ENCODE results near the gene ZNF766.

ZNF766 gene

DNA sequence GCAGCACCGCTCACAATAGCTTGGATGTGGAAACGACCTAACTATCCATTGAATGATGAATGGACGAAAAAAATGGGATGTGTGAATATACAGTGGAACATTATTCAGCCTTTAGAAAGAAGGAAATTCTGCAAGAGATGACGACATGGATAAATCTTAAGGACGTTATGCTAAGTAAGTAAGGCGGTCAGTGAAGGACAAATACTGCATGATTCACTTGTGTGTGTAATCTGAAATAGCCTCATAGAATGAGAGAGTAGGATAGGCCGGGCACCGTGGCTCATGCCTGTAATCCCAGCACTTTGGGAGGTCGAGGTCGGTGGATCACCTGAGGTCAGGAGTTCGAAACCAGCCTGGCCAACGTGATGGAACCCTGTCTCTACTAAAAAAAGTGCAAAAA, 25.4 kb upstream of the ZNF766 start:
- TF ChIP-seq EGR1 (IDR thresholded peaks at IDR 0.05): no peak
- no peak for TF ChIP-seq EP300 (IDR thresholded peaks at IDR 0.05; ENCODE audit: borderline replicate concordance)
- no peak for TF ChIP-seq TAF1 (IDR thresholded peaks at IDR 0.05; ENCODE audit: low read depth)
- TF ChIP-seq, protein P1, sequence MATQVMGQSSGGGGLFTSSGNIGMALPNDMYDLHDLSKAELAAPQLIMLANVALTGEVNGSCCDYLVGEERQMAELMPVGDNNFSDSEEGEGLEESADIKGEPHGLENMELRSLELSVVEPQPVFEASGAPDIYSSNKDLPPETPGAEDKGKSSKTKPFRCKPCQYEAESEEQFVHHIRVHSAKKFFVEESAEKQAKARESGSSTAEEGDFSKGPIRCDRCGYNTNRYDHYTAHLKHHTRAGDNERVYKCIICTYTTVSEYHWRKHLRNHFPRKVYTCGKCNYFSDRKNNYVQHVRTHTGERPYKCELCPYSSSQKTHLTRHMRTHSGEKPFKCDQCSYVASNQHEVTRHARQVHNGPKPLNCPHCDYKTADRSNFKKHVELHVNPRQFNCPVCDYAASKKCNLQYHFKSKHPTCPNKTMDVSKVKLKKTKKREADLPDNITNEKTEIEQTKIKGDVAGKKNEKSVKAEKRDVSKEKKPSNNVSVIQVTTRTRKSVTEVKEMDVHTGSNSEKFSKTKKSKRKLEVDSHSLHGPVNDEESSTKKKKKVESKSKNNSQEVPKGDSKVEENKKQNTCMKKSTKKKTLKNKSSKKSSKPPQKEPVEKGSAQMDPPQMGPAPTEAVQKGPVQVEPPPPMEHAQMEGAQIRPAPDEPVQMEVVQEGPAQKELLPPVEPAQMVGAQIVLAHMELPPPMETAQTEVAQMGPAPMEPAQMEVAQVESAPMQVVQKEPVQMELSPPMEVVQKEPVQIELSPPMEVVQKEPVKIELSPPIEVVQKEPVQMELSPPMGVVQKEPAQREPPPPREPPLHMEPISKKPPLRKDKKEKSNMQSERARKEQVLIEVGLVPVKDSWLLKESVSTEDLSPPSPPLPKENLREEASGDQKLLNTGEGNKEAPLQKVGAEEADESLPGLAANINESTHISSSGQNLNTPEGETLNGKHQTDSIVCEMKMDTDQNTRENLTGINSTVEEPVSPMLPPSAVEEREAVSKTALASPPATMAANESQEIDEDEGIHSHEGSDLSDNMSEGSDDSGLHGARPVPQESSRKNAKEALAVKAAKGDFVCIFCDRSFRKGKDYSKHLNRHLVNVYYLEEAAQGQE (IDR thresholded peaks at IDR 0.05; ENCODE audit: low read depth): no peak

DNA sequence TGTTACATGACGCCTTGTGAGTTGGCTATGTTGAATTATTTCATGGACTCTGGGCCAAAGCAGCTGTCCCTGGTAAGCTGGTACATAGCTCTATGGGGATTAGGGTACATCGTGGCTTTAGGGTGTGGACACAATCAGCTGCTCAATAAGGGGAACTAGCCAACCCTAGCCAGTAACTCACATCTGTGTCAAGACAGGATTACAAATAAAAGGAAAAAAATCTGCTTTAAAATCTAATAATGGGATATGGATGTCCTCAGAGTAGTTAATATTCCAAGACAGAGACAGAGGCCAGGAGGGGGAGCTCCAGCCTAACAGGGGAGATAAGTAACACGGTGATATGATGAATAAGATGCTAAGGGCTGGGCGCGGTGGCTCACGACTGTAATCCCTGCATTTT, 21.1 kb upstream of the ZNF766 start:
- no peak for TF ChIP-seq FOXM1 (IDR thresholded peaks at IDR 0.05; ENCODE audit: borderline replicate concordance, low read depth)
- TF ChIP-seq, protein P1 (IDR thresholded peaks at IDR 0.05; ENCODE audit: low read depth): no peak
- peak; percentile 67 for TF ChIP-seq RAD21 (IDR thresholded peaks at IDR 0.05; ENCODE audit: low read depth)
- TF ChIP-seq CEBPB (IDR thresholded peaks at IDR 0.05): no peak

DNA sequence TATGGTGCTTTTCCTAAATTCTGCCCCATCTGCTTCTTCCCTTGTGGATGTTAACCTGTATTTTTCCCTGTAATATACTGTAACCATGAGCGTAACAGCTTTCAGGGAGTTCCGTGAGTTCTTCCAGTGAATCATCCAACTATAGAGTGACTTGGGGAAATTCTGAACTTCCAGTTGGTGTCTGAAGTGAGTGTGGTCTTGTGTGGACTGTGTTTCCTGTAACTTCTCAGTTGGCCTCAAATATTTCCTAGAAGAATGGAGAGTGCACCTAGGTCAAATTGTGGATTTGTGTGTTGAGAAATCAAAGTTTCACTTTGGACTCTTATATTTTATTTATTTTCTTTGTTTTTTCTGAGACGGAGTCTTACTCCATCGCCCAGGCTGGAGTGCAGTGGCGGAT, 11.0 kb upstream of the ZNF766 start:
- TF ChIP-seq ZBTB7A (IDR thresholded peaks at IDR 0.05; ENCODE audit: low read depth) (no peak), NFIC (IDR thresholded peaks at IDR 0.05) (no peak), TAF1 (IDR thresholded peaks at IDR 0.05; ENCODE audit: low read depth) (no peak), YY1 (IDR thresholded peaks at IDR 0.05; ENCODE audit: low read depth) (no peak), TCF12 (IDR thresholded peaks at IDR 0.05; ENCODE audit: low read depth) (no peak), EP300 (IDR thresholded peaks at IDR 0.05; ENCODE audit: borderline replicate concordance) (no peak), TEAD4 (IDR thresholded peaks at IDR 0.05) (no peak), CREB1 (IDR thresholded peaks at IDR 0.05; ENCODE audit: low read depth) (no peak), EGR1 (IDR thresholded peaks at IDR 0.05) (no peak), FOXM1 (IDR thresholded peaks at IDR 0.05; ENCODE audit: borderline replicate concordance, low read depth) (no peak), CEBPB (IDR thresholded peaks at IDR 0.05) (no peak), RAD21 (IDR thresholded peaks at IDR 0.05; ENCODE audit: low read depth) (no peak)
- TF ChIP-seq, protein P2, sequence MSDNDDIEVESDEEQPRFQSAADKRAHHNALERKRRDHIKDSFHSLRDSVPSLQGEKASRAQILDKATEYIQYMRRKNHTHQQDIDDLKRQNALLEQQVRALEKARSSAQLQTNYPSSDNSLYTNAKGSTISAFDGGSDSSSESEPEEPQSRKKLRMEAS (IDR thresholded peaks at IDR 0.05): no peak
- TF ChIP-seq, protein P1 (IDR thresholded peaks at IDR 0.05; ENCODE audit: low read depth): no peak
- TF ChIP-seq, protein P3, sequence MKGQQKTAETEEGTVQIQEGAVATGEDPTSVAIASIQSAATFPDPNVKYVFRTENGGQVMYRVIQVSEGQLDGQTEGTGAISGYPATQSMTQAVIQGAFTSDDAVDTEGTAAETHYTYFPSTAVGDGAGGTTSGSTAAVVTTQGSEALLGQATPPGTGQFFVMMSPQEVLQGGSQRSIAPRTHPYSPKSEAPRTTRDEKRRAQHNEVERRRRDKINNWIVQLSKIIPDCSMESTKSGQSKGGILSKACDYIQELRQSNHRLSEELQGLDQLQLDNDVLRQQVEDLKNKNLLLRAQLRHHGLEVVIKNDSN (IDR thresholded peaks at IDR 0.05): no peak

DNA sequence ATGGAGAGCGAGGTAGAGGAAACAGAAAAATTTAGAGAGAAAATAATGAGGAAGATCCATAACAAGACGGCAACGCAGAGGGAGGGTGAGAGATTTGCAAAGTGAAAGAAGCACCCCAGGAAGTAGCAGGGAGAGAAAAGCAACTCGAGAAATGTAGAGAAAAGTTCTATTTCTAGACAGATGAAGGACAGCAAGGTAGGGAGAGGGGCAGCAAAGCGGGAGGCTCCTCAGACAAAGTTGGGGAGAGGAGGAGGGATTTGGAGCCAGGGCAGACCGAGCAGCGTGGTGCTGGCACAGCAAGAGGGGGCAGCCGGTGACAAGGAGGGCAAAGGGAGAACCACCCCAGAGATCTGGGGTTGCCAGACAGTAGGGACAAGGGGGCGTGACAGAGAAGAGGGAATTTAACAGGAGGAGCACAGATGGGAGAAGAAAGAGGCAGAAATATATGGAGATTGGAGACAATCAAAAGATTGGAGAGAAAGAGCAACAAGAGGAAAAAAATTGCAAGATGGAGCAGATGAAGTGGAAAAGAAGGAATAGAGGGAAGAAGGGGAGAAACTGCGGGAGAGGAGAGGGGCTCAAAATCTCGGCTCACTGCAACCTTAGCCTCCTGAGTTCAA, 989 bp downstream of the ZNF766 start:
- TF ChIP-seq TCF12 (IDR thresholded peaks at IDR 0.05; ENCODE audit: low read depth): no peak
- TF ChIP-seq, protein P2 (IDR thresholded peaks at IDR 0.05): no peak
- no peak for TF ChIP-seq YY1 (IDR thresholded peaks at IDR 0.05; ENCODE audit: low read depth)
- TF ChIP-seq, protein P3 (IDR thresholded peaks at IDR 0.05): no peak
- TF ChIP-seq, protein P1 (IDR thresholded peaks at IDR 0.05; ENCODE audit: low read depth): no peak
- no peak for TF ChIP-seq CEBPB (IDR thresholded peaks at IDR 0.05)
- no peak for TF ChIP-seq TAF1 (IDR thresholded peaks at IDR 0.05; ENCODE audit: low read depth)
